Kidney (tissue), 14 donors: ENCODE results near the gene FGFR2. TPM values are rescaled to one million over a fixed set of nuclear protein-coding genes. Genes with fewer than 3 reads are reported as not detected.

ENCODE experiments used
- DNase-seq, 5 donors: peaks; one replicate each; pipeline ENCODE4 v3.0.0-alpha.2; 2013 to 2020
- FAIRE-seq: peaks from 2 replicates; lab custom pipeline; 2012; peaks lifted over from hg19 to GRCh38; lab: Jason Lieb, UNC
- H3K27ac ChIP-seq, 2 donors: one replicate each; pipeline ENCODE4 v1.7.0; 2013; ENCODE audit warnings: low read depth in 2 of 2, low read length in 2 of 2, inconsistent platforms in 1 of 2
- H3K27me3 ChIP-seq: one replicate; pipeline ENCODE4 v1.7.1; 2013; ENCODE audit warnings: low read length, inconsistent platforms; ENCODE audit not compliant: control insufficient read depth, insufficient read depth
- H3K36me3 ChIP-seq, 3 donors: one replicate each; pipeline versions ENCODE4 v1.7.0 to v1.7.1; 2013; ENCODE audit warnings: low read length in 3 of 3, control low read depth in 1 of 3, inconsistent platforms in 1 of 3; ENCODE audit not compliant: insufficient read depth in 3 of 3, control insufficient read depth in 2 of 3
- H3K4me1 ChIP-seq, 3 donors: one replicate each; pipeline versions ENCODE4 v1.7.0 to v1.7.1; 2013; ENCODE audit warnings: low read length in 3 of 3, inconsistent platforms in 1 of 3, low read depth in 1 of 3; ENCODE audit not compliant: control insufficient read depth in 2 of 3, insufficient read depth in 2 of 3
- H3K4me3 ChIP-seq, 3 donors: one replicate each; pipeline versions ENCODE4 v1.7.0 to v1.8.1; 2013; ENCODE audit warnings: low read length in 3 of 3, control low read depth in 1 of 3, inconsistent platforms in 1 of 3
- H3K9ac ChIP-seq, 3 donors: one replicate each; pipeline versions ENCODE4 v1.7.0 to v1.7.1; 2013; ENCODE audit warnings: low read length in 3 of 3, control low read depth in 1 of 3, inconsistent platforms in 1 of 3
- H3K9me3 ChIP-seq, 3 donors: one replicate each; pipeline versions ENCODE4 v1.7.0 to v1.7.1; 2013; ENCODE audit warnings: low read length in 3 of 3, control low read depth in 1 of 3, inconsistent platforms in 1 of 3; ENCODE audit not compliant: control insufficient read depth in 2 of 3, insufficient read depth in 1 of 3
- CTCF ChIP-seq: IDR thresholded peaks from 3 replicates; pipeline ENCODE4 v1.5.1; 2012; ENCODE audit warnings: mild to moderate bottlenecking, moderate library complexity, borderline replicate concordance; ENCODE audit not compliant: insufficient read depth; ENCODE audit errors: extremely low read depth
- intact Hi-C: fragments of 100-400 bp; cut with DNase I; formaldehyde crosslinking; loops from one replicate; pipeline ENCODE4 v1.11.1; 2022
- polyA plus RNA-seq: library from polyadenylated mRNA; stranded (reverse); fragments of 350-450 nt; fragmentation: Illumina TruSeq; extraction: RNeasy Lipid Tissue Mini Kit (QIAGEN cat#74804); gene quantifications from one replicate; pipeline ENCODE4 v1.2.3, GENCODE V29; 2014; ENCODE audit warnings: low read depth, low replicate concordance; ENCODE audit not compliant: insufficient read depth
- total RNA-seq: library from RNA; stranded (reverse); fragmentation: NEBNext Ultra II Directional; extraction: Animal tissue kit (Norgen Biotek cat#: 25700); gene quantifications from one replicate; pipeline ENCODE4 v1.2.1, GENCODE V29; 2021
- donor health status: control.
- donor health status: control.
- donor health status: control.
- donor health status: control.
- donor health status: control.
- donor health status: DM: yes; HTN: yes; CAD: no.
- donor health status: Normal renal cell carcinoma (clear cell type).

The FGFR2 gene
- total and polyA plus RNA-seq, 2 donors from 2014 or later: 20.2 to 59.4 TPM

GRCh38 chr10:121516093-121516865, 82.0 kb downstream of the FGFR2 start:
- FAIRE-seq (no peak), DNase-seq (no peak)
- TF ChIP-seq CTCF: no peak
- Histone ChIP-seq H3K27me3 (no peaks in the 10 kb centered on the region), H3K27ac (no peak overlapping the region), H3K9me3 (no peaks in the 10 kb centered on the region), H3K4me3 (no peak overlapping the region), H3K9ac (no peak overlapping the region), H3K4me1 (peaks cover 2 to 12% (median 3%) of the 10 kb centered on the region in 3 donors), H3K36me3 (no peaks in the 10 kb centered on the region)
- intact Hi-C loops: no loop called here

GRCh38 chr10:121514141-121514865, 83.9 kb downstream of the FGFR2 start:
- DNase-seq (no peak), FAIRE-seq (no peak)
- TF ChIP-seq CTCF: no peak
- Histone ChIP-seq H3K27me3 (no peaks in the 10 kb centered on the region), H3K36me3 (no peaks in the 10 kb centered on the region), H3K4me3 (no peak overlapping the region), H3K9ac (no peak overlapping the region), H3K9me3 (no peaks in the 10 kb centered on the region), H3K4me1 (peaks cover 2 to 18% (median 3%) of the 10 kb centered on the region in 3 donors), H3K27ac (no peak overlapping the region)
- intact Hi-C loops: no loop called here

- TF ChIP-seq CTCF: no peak
- intact Hi-C loops: no loop called here
- Histone ChIP-seq H3K27ac (peak overlapping the region in 1 of 2 donors; percentile 70), H3K9ac (no peak overlapping the region), H3K4me3 (no peak overlapping the region), H3K36me3 (no peaks in the 10 kb centered on the region), H3K4me1 (peaks cover 2 to 18% (median 3%) of the 10 kb centered on the region in 3 donors), H3K27me3 (no peaks in the 10 kb centered on the region), H3K9me3 (no peaks in the 10 kb centered on the region)
- DNase-seq: peak in 3 of 5 donors; percentile 41 to 76 (median 68)
- no peak for FAIRE-seq
Observed at GRCh38 chr10:121511943-121512342, 86.3 kb downstream of the FGFR2 start.
